HCT116 (cell line): ENCODE data around the gene SH2D6. TPM values are rescaled to one million over a fixed set of nuclear protein-coding genes. Genes with fewer than 3 reads are reported as not detected.

ENCODE experiments used
- ATAC-seq: fragments of 200-7000 bp; cut with Tn5 transposase; 2 replicates; pipeline ENCODE4 v1.9.1; 2020; ENCODE audit warnings: mild to moderate bottlenecking, moderate library complexity
- BruUV-seq: library from RNA; stranded (reverse); fragments of 400-500 nt; replicated peaks from 2 replicates; lab custom pipeline; 2021; lab: Mats Ljungman, UMichigan
- CTCF ChIA-PET: fragments of 300-600 bp; sonication (Branson Sonifier 250); formaldehyde crosslinking; loops from one replicate; lab custom pipeline; 2021; ENCODE audit warnings: antibody characterized with exemption; lab: Charles Lee
- POLR2A ChIA-PET: fragments of 300-600, 350-600 bp; sonication (Branson Sonifier 250); formaldehyde crosslinking; loops from one replicate; lab custom pipeline; 2021; ENCODE audit warnings: antibody characterized with exemption; lab: Charles Lee
- RAD21 ChIA-PET, 2 experiments: fragments of 300-600 bp; sonication (Branson Sonifier 250); formaldehyde crosslinking; loops; one replicate each; lab custom pipeline; 2023; ENCODE audit warnings: low total read pairs in 2 of 2; ENCODE audit not compliant: uncharacterized antibody in 2 of 2, unreplicated experiment in 2 of 2, low non-redundant PET in 1 of 2; lab: Charles Lee
- DNase-seq: peaks from one replicate; pipeline ENCODE4 v3.0.0-alpha.2; 2010; ENCODE audit warnings: low read depth, low spot score
- H2AFZ ChIP-seq: fragments of 200-600 bp; shearing (Covaris generic), sonication (generic); 2 replicates; pipeline ENCODE4 v1.6.1; 2017; ENCODE audit warnings: low read depth, mixed run types, mixed read lengths, antibody characterized with exemption, low read length; ENCODE audit not compliant: poor library complexity, severe bottlenecking
- H3K27ac ChIP-seq: 2 replicates; pipeline ENCODE4 v1.5.1; 2012; ENCODE audit warnings: low read depth, low read length
- H3K27me3 ChIP-seq: fragments of 200-600 bp; sonication (generic); 2 replicates; pipeline ENCODE4 v1.6.1; 2016; ENCODE audit warnings: mixed run types, low read length, mixed read lengths; ENCODE audit not compliant: insufficient read depth
- H3K36me3 ChIP-seq, 2 experiments: fragments of 200-500 bp in 1 of 2; fragments of 200-600 bp in 1 of 2; sonication (Bioruptor generic) in 1 of 2; sonication (generic) in 1 of 2; 2 replicates each; pipeline versions ENCODE4 v1.5.1 to v1.6.1; 2014 to 2016; ENCODE audit warnings: low read length in 2 of 2, inconsistent platforms in 1 of 2, mixed read lengths in 1 of 2, mixed run types in 1 of 2; ENCODE audit not compliant: insufficient read depth in 2 of 2, control insufficient read depth in 1 of 2
- H3K4me1 ChIP-seq, 2 experiments: fragments of 200-600 bp in 1 of 2; sonication (generic) in 1 of 2; 2 replicates each; pipeline versions ENCODE4 v1.5.1 to v1.6.1; 2012 to 2017; ENCODE audit warnings: low read length in 2 of 2, inconsistent platforms in 1 of 2, mild to moderate bottlenecking in 1 of 2, mixed read lengths in 1 of 2, mixed run types in 1 of 2, moderate library complexity in 1 of 2; ENCODE audit not compliant: insufficient read depth in 2 of 2, control insufficient read depth in 1 of 2
- H3K4me2 ChIP-seq: fragments of 200-600 bp; sonication (generic); 2 replicates; pipeline ENCODE4 v1.6.1; 2017; ENCODE audit warnings: mixed run types, low read length, mixed read lengths
- H3K4me3 ChIP-seq, 2 experiments: fragments of 200-600 bp in 1 of 2; sonication (generic) in 1 of 2; replicated peaks in 1 of 2; 2 replicates each; pipeline ENCODE4 v1.5.1; 2011 to 2016; ENCODE audit warnings: low read length in 2 of 2, control low read depth in 1 of 2, low read depth in 1 of 2, mild to moderate bottlenecking in 1 of 2, mixed read lengths in 1 of 2, mixed run types in 1 of 2
- H3K79me2 ChIP-seq: fragments of 200-600 bp; sonication (generic); 2 replicates; pipeline ENCODE4 v1.6.1; 2017; ENCODE audit warnings: mild to moderate bottlenecking, mixed run types, low read length, moderate library complexity, mixed read lengths; ENCODE audit not compliant: insufficient read depth
- H3K9ac ChIP-seq: fragments of 200-600 bp; sonication (generic); 2 replicates; pipeline ENCODE4 v1.6.1; 2016; ENCODE audit warnings: low read length, mixed read lengths
- H3K9me2 ChIP-seq: fragments of 200-600 bp; sonication (generic), shearing (Covaris generic); 2 replicates; pipeline ENCODE4 v1.6.1; 2017; ENCODE audit warnings: mixed run types, mild to moderate bottlenecking, moderate library complexity; ENCODE audit not compliant: insufficient read depth
- H3K9me3 ChIP-seq, 2 experiments: fragments of 200-500 bp in 1 of 2; fragments of 200-600 bp in 1 of 2; sonication (Bioruptor generic) in 1 of 2; sonication (generic) in 1 of 2; 2 replicates each; pipeline ENCODE4 v1.6.1; 2014 to 2017; ENCODE audit warnings: low read length in 2 of 2, mixed read lengths in 2 of 2, inconsistent platforms in 1 of 2, low read depth in 1 of 2, mild to moderate bottlenecking in 1 of 2, mixed run types in 1 of 2, moderate library complexity in 1 of 2; ENCODE audit not compliant: control insufficient read depth in 1 of 2, insufficient read depth in 1 of 2
- H4K20me1 ChIP-seq: fragments of 200-600 bp; sonication (generic), shearing (Covaris generic); 2 replicates; pipeline ENCODE4 v1.6.1; 2017; ENCODE audit warnings: mixed run types, mild to moderate bottlenecking, moderate library complexity; ENCODE audit not compliant: insufficient read depth
- CEBPB ChIP-seq: IDR thresholded peaks from 2 replicates; pipeline ENCODE4 v1.6.1; 2012; ENCODE audit warnings: low read depth
- EZH2 ChIP-seq: fragments of 200-600 bp; sonication (generic); IDR thresholded peaks from 2 replicates; pipeline ENCODE4 v1.6.1; 2017; ENCODE audit warnings: antibody characterized with exemption, mixed run types
- POLR2AphosphoS5 ChIP-seq: IDR thresholded peaks from 2 replicates; pipeline ENCODE4 v1.6.1; 2011; ENCODE audit warnings: mild to moderate bottlenecking, low read depth, low read length, moderate library complexity
- intact Hi-C: fragments of 100-400 bp; cut with micrococcal nuclease; formaldehyde crosslinking; loops from 2 replicates; pipeline ENCODE4 v1.10.0; 2022
- total RNA-seq: library from RNA; stranded (reverse); gene quantifications from one replicate; pipeline ENCODE4 v1.2.1, GENCODE V29; 2021; ENCODE audit not compliant: unreplicated experiment

The SH2D6 gene
- total RNA-seq, 1 experiment from 2014 or later = 2.7 TPM

DNA sequence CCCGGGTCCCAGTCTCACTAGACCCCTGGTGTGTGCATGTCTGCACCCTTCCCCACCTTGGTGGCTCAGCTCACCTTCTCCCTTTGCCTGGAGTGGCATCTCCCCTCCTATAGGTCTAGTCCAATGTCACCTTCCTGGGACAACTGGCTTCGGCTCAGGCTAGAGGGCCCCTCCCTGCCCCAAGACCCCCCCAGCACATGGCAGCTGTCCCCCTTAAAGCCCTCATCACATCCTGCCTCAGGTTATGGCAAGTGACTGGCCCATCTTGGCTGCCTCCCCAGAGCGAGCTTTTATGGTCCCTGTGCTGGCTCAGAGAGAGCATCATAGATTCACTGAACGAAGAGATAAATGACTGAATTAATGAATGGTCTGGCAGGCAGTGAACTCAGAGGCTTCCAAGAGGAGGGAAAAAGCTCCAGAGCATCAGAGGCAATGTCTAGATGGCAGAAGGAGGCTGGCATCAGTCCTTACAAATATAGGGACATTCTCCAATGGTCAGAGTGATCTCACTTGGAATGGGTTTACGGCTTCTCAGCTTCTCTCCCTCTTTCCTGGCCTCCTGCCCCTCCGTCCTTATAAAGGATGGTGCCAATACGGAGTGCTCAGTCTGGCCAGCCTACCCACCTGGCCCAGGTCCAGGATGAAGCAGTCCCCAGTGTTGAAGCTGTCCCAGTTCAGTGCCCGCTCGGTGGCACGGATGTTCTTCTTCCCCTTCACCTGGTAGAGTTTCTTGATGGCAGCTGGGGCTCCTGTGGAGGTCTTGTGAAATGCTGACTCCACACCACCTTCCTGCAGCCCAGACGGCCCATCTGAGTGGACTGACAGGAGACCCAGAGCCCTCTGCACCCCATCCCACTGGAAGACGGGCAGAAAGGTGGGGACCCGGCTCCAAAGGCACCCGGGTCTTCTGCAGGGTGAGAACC is 17.7 kb upstream of the SH2D6 start:
- Histone ChIP-seq H3K4me1 (peaks cover 0 to 6% of the 10 kb centered on the region in 2 experiments; a peak in 2 of 4 replicates), H2AFZ (no peak overlapping the region), H3K9ac (no peak overlapping the region), H4K20me1 (no peaks in the 10 kb centered on the region), H3K4me2 (no peak overlapping the region), H3K36me3 (peaks cover 12 to 22% of the 10 kb centered on the region in 2 experiments; a peak in 3 of 4 replicates), H3K9me2 (no peaks in the 10 kb centered on the region), H3K4me3 (no peak overlapping the region), H3K79me2 (peaks cover 27% of the 10 kb centered on the region), H3K27ac (no peak overlapping the region), H3K9me3 (peaks cover 0 to 4% of the 10 kb centered on the region in 2 experiments; a peak in 1 of 4 replicates), H3K27me3 (no peaks in the 10 kb centered on the region)
- DNase-seq (no peak), ATAC-seq (no peak)
- RAD21 ChIA-PET = no interaction called here
- POLR2A ChIA-PET = no interaction called here
- intact Hi-C loops = no loop called here
- TF ChIP-seq CEBPB = no peak
- BruUV-seq = no TSS peak
- CTCF ChIA-PET = interaction anchor here (1.1 kb wide), 1 partner anchor 9 kb away, joined by 3 read pairs; no protein-coding TSS in a partner anchor

- Histone ChIP-seq H3K4me2 (no peak overlapping the region), H2AFZ (no peak overlapping the region), H3K36me3 (peaks cover 12 to 16% of the 10 kb centered on the region in 2 experiments; a peak in 3 of 4 replicates), H3K9me2 (no peaks in the 10 kb centered on the region)
- TF ChIP-seq EZH2 = no peak
- TF ChIP-seq POLR2AphosphoS5 = no peak
- TF ChIP-seq, all 23 proteins: peak for 0
- BruUV-seq = TSS peak; percentile 14
- POLR2A ChIA-PET = no interaction called here
- Histone ChIP-seq H3K4me1 (peaks cover 0 to 6% of the 10 kb centered on the region in 2 experiments; a peak in 2 of 4 replicates), H4K20me1 (no peaks in the 10 kb centered on the region), H3K9ac (no peak overlapping the region), H3K9me3 (peaks cover 0 to 4% of the 10 kb centered on the region in 2 experiments; a peak in 1 of 4 replicates), H3K4me3 (no peak overlapping the region), H3K27me3 (no peaks in the 10 kb centered on the region), H3K27ac (no peak overlapping the region), H3K79me2 (peaks cover 33% of the 10 kb centered on the region)
- intact Hi-C loops = no loop called here
- no peak for ATAC-seq
- CTCF ChIA-PET = no interaction called here
- DNase-seq = no peak
- RAD21 ChIA-PET = no interaction called here
Observed at GRCh38 chr2:85401464-85401805, 17.1 kb upstream of the SH2D6 start.
